ENCODE measurements around the gene KCNQ5.

GRCh38 chr6:73043446-73043845 is 421.6 kb downstream of the KCNQ5 start:
- no peak for TF ChIP-seq EP300 (IDR thresholded peaks at IDR 0.05)
- TF ChIP-seq POLR2AphosphoS5 (IDR thresholded peaks at IDR 0.05): no peak
